A549 (cell line): ENCODE data around the gene NXN. TPM values are rescaled to one million over a fixed set of nuclear protein-coding genes. Genes with fewer than 3 reads are reported as not detected.
A peak's percentile ranks its signal among the peaks of the same experiment; 100 is the strongest.

Source experiments
- ATAC-seq, 2 experiments: fragments of 200-7000 bp in 1 of 2; fragments of >200 bp in 1 of 2; cut with Nextera tagmentation in 1 of 2; cut with Tn5 transposase in 1 of 2; 3 replicates each; pipeline versions ENCODE4 v1.8.0 to v1.9.1; 2018 to 2020; ENCODE audit warnings: mild to moderate bottlenecking in 1 of 2, moderate library complexity in 1 of 2
- CTCF ChIA-PET: fragments of 300-600 bp; sonication (Branson Sonifier 250); formaldehyde crosslinking; extraction: SDS; loops from one replicate; lab custom pipeline; 2021; ENCODE audit warnings: antibody characterized with exemption, inconsistent platforms; lab: Yijun Ruan, JAX
- POLR2A ChIA-PET: fragments of 350-600 bp; formaldehyde crosslinking; extraction: SDS; loops from one replicate; lab custom pipeline; 2021; ENCODE audit warnings: antibody characterized with exemption, inconsistent platforms; lab: Yijun Ruan, JAX
- DNase-seq, 2 experiments: peaks; one replicate each; pipeline versions ENCODE4 v3.0.0 to v3.0.0-alpha.2; 2011 to 2016; ENCODE audit warnings: low read depth in 1 of 2, low spot score in 1 of 2
- FAIRE-seq: peaks from 2 replicates; lab custom pipeline; 2011; peaks lifted over from hg19 to GRCh38; lab: Jason Lieb, UNC
- H3K27ac ChIP-seq, 2 experiments: fragments of >200 bp; sonication (Bioruptor Twin); formaldehyde crosslinking; 3 replicates each; pipeline ENCODE4 v1.5.1; 2016 to 2017
- H3K4me1 ChIP-seq: fragments of >200 bp; sonication (Bioruptor Twin); formaldehyde crosslinking; 3 replicates; pipeline ENCODE4 v1.6.1; 2016
- H3K4me2 ChIP-seq: fragments of >200 bp; sonication (Bioruptor Twin); formaldehyde crosslinking; 3 replicates; pipeline ENCODE4 v1.6.1; 2016
- H3K4me3 ChIP-seq: fragments of >200 bp; sonication (Bioruptor Twin); formaldehyde crosslinking; 3 replicates; pipeline ENCODE4 v1.5.1; 2016
- H3K9me3 ChIP-seq: fragments of >200 bp; sonication (Bioruptor Twin); formaldehyde crosslinking; 3 replicates; pipeline ENCODE4 v1.6.1; 2016
- CEBPB ChIP-seq, 2 experiments: fragments of >200 bp in 1 of 2; sonication (Bioruptor Twin) in 1 of 2; formaldehyde crosslinking in 1 of 2; IDR thresholded peaks; 2 replicates each; pipeline ENCODE4 v1.6.1; 2012 to 2016
- EHF ChIP-seq: fragments of 250-450 bp; sonication (Bioruptor Pico); IDR thresholded peaks from 2 replicates; pipeline ENCODE4 v1.5.0; 2020; ENCODE audit warnings: mild to moderate bottlenecking
- EHMT2 ChIP-seq: fragments of 200-600 bp; sonication (generic); IDR thresholded peaks from 2 replicates; pipeline ENCODE4 v1.6.1; 2016; ENCODE audit warnings: antibody characterized with exemption, low read depth, mild to moderate bottlenecking, moderate library complexity
- EP300 ChIP-seq, 2 experiments: fragments of >200 bp; sonication (Bioruptor Twin); formaldehyde crosslinking; IDR thresholded peaks; 2 replicates in 1 of 2; 3 replicates in 1 of 2; pipeline ENCODE4 v1.6.1; 2016 to 2017
- ESRRA ChIP-seq: fragments of 150-350 bp; IDR thresholded peaks from 2 replicates; pipeline ENCODE4 v1.6.1; 2014; ENCODE audit warnings: mild to moderate bottlenecking, low read length, borderline replicate concordance
- FOSB ChIP-seq: fragments of 250-450 bp; sonication (Bioruptor Pico); IDR thresholded peaks from 2 replicates; pipeline ENCODE4 v1.5.0; 2020; ENCODE audit warnings: mild to moderate bottlenecking, moderate library complexity
- JUN ChIP-seq, 2 experiments: fragments of >200 bp; sonication (Bioruptor Twin); formaldehyde crosslinking; IDR thresholded peaks; 2 replicates in 1 of 2; 3 replicates in 1 of 2; pipeline ENCODE4 v1.6.1; 2016 to 2017
- KDM5A ChIP-seq: fragments of 200-600 bp; sonication (generic); IDR thresholded peaks from 2 replicates; pipeline ENCODE4 v1.6.1; 2016; ENCODE audit warnings: antibody characterized with exemption, mild to moderate bottlenecking
- PHF8 ChIP-seq: fragments of 200-600 bp; sonication (generic); IDR thresholded peaks from 2 replicates; pipeline ENCODE4 v1.6.1; 2016; ENCODE audit warnings: low read depth, mild to moderate bottlenecking, antibody characterized with exemption, moderate library complexity, borderline replicate concordance
- RAD21 ChIP-seq, 2 experiments: fragments of >200 bp in 1 of 2; sonication (Bioruptor Twin) in 1 of 2; formaldehyde crosslinking in 1 of 2; IDR thresholded peaks in 1 of 2; conservative IDR thresholded peaks in 1 of 2; 2 replicates in 1 of 2; 3 replicates in 1 of 2; pipeline ENCODE4 v1.6.1; 2012 to 2018; ENCODE audit warnings: inconsistent platforms in 1 of 2
- RARB ChIP-seq: fragments of 250-450 bp; sonication (Bioruptor Pico); IDR thresholded peaks from 2 replicates; pipeline ENCODE4 v1.8.0; 2021; ENCODE audit warnings: mild to moderate bottlenecking, moderate library complexity
- SMC3 ChIP-seq: fragments of >200 bp; sonication (Bioruptor Twin); formaldehyde crosslinking; IDR thresholded peaks from 3 replicates; pipeline ENCODE4 v1.6.1; 2018; ENCODE audit warnings: inconsistent platforms
- TFCP2L1 ChIP-seq: fragments of 250-450 bp; sonication (Bioruptor Pico); IDR thresholded peaks from 2 replicates; pipeline ENCODE4 v1.5.0; 2021; ENCODE audit warnings: mild to moderate bottlenecking
- TP53 ChIP-seq: fragments of 250-450 bp; sonication (Bioruptor Pico); IDR thresholded peaks from 2 replicates; pipeline ENCODE4 v1.5.0; 2021; ENCODE audit warnings: mild to moderate bottlenecking, moderate library complexity
- WGBS: methylation state at CpG from one replicate; pipeline ENCODE4 v1.1.6; 2017; ENCODE audit errors: missing lambda C conversion rate; 5-methylcytosine and 5-hydroxymethylcytosine counted together
- polyA plus RNA-seq, 4 experiments: library from polyadenylated mRNA; depleted of rRNA in 3 of 4; stranded (reverse); fragments of >200 nt; fragmentation: RNase III in 1 of 4; extraction: RNeasy Plus Mini Kit Qiagen cat#74134 plus additional on column Dnase treatment in 1 of 4; gene quantifications; 2 replicates in 3 of 4; 3 replicates in 1 of 4; pipeline ENCODE4 v1.2.3, GENCODE V29; 2011 to 2017
- TF ChIP-seq, protein P1 (sequence below): fragments of >200 bp; sonication (Bioruptor Twin); formaldehyde crosslinking; IDR thresholded peaks from 2 replicates; pipeline ENCODE4 v1.6.1; 2016
- TF ChIP-seq, protein P2 (sequence below): fragments of >200 bp; sonication (Bioruptor Twin); formaldehyde crosslinking; IDR thresholded peaks from 3 replicates; pipeline ENCODE4 v1.5.1; 2016
- TF ChIP-seq, protein P3 (sequence below): fragments of 450-650 bp; IDR thresholded peaks from 2 replicates; pipeline ENCODE4 v1.6.1; 2014; ENCODE audit warnings: antibody characterized with exemption
- TF ChIP-seq, protein P4 (sequence below): IDR thresholded peaks from 2 replicates; pipeline ENCODE4 v1.6.1; 2012

NXN gene
- polyA plus RNA-seq, 2 of the 4 experiments (the other 2 are of a cell fraction), result 24.6 to 31.1 TPM

DNA sequence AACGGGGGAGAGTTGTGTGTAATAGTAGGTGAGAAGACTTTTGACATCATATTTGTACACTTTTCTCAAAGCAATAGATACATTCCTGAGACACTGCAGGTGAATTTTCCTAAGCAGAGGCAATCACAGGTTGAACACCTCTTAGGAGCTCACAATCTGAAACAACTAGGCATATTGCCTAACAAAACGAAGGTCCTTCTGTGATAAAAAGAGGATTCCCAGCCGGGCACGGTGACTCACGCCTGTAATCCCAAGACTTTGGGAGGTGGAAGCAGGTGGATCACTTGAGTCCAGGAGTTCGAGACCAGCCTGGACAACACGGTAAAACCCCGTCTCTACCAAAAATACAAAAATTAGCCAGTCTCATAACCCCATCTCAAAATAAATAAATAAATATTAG lies 17.4 kb downstream of the NXN start:
- 80% methylated on average over 8 of the region's 8 CpGs for WGBS
- FAIRE-seq, result no peak
- Histone ChIP-seq H3K4me2 (no peak overlapping the region), H3K9me3 (no peaks in the 10 kb centered on the region), H3K4me1 (peaks cover 18% of the 10 kb centered on the region), H3K4me3 (no peak overlapping the region), H3K27ac (no peak overlapping the region)
- ATAC-seq, result no peak
- TF ChIP-seq SMC3, result no peak
- TF ChIP-seq, protein P1, sequence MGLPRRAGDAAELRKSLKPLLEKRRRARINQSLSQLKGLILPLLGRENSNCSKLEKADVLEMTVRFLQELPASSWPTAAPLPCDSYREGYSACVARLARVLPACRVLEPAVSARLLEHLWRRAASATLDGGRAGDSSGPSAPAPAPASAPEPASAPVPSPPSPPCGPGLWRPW, result no peak
- TF ChIP-seq TFCP2L1 (CRISPR knock-in tag), result no peak
- TF ChIP-seq ESRRA, result no peak
- TF ChIP-seq EHMT2, result no peak
- TF ChIP-seq, protein P2, sequence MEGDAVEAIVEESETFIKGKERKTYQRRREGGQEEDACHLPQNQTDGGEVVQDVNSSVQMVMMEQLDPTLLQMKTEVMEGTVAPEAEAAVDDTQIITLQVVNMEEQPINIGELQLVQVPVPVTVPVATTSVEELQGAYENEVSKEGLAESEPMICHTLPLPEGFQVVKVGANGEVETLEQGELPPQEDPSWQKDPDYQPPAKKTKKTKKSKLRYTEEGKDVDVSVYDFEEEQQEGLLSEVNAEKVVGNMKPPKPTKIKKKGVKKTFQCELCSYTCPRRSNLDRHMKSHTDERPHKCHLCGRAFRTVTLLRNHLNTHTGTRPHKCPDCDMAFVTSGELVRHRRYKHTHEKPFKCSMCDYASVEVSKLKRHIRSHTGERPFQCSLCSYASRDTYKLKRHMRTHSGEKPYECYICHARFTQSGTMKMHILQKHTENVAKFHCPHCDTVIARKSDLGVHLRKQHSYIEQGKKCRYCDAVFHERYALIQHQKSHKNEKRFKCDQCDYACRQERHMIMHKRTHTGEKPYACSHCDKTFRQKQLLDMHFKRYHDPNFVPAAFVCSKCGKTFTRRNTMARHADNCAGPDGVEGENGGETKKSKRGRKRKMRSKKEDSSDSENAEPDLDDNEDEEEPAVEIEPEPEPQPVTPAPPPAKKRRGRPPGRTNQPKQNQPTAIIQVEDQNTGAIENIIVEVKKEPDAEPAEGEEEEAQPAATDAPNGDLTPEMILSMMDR, result no peak
- TF ChIP-seq, protein P3, sequence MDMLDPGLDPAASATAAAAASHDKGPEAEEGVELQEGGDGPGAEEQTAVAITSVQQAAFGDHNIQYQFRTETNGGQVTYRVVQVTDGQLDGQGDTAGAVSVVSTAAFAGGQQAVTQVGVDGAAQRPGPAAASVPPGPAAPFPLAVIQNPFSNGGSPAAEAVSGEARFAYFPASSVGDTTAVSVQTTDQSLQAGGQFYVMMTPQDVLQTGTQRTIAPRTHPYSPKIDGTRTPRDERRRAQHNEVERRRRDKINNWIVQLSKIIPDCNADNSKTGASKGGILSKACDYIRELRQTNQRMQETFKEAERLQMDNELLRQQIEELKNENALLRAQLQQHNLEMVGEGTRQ, result no peak
- TF ChIP-seq FOSB, result no peak
- TF ChIP-seq EHF, result no peak
- no peak for TF ChIP-seq EP300 (IDR thresholded peaks at IDR 0.05)
- DNase-seq, result no peak
- POLR2A ChIA-PET, result no interaction called here
- CTCF ChIA-PET, result interaction anchor here (1.7 to 3.2 kb wide), 2 partner anchors 18 to 35 kb away, joined by 3 to 20 read pairs; partner anchors contain the start of genes NXN and TIMM22

DNA sequence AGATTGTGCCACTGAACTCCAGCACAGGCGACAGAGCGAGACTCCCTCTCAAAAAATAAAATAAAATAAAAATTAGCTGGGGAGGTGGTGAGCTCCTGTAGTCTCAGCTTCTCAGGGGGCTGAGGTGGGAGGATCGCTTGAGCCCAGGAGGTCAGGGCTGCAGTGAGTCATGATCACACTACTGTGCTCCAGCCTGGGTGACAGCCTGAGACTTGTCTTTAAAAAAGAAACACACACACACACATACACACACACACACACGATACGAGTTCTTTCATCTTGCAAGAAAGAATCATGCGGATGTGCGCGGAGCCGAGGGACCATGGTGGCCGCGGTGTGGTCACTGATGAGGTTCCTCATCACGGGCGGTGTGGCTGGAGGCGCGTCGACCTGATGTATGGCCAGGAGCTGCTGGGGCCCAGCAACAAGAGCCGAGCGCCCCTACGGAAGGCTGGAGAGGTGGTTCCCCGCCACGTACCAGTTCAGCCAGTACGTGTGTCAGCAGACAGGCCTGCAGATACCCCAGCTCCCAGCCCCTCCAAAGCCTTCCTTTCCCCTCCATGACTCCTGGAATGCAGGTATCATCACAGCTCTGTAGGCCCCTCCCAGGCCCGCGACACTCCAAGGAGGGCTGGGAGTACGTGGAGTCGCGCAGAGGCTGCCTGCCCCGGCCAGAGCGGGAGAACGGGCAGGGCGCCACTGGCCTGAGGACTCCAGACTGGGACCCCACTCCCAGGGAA lies 20.7 kb downstream of the NXN start:
- ChIA-PET POLR2A (no interaction called here), CTCF (interaction anchor here (0.7 to 4.1 kb wide), 7 partner anchors 10 to 98 kb away, joined by 3 to 30 read pairs (median 3); partner anchors contain the start of genes NXN and TIMM22)
- Histone ChIP-seq H3K4me2 (no peak overlapping the region), H3K4me3 (no peak overlapping the region), H3K4me1 (peaks cover 39% of the 10 kb centered on the region), H3K9me3 (0 out of 3 replicates have a peak, but pooled peaks cover 3% of the 10 kb centered on the region), H3K27ac (peak overlapping the region in 1 of 2 experiments; percentile 90; a peak in 2 of 6 replicates)
- WGBS, result 92% methylated on average over 31 of the region's 31 CpGs
- no peak for TF ChIP-seq EP300 (IDR thresholded peaks at IDR 0.05)
- no peak for TF ChIP-seq CEBPB (IDR thresholded peaks at IDR 0.05)
- TF ChIP-seq, protein P4, sequence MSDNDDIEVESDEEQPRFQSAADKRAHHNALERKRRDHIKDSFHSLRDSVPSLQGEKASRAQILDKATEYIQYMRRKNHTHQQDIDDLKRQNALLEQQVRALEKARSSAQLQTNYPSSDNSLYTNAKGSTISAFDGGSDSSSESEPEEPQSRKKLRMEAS, result no peak
- TF ChIP-seq TP53 (CRISPR knock-in tag), result no peak
- no peak for TF ChIP-seq PHF8
- no peak for TF ChIP-seq RARB (CRISPR knock-in tag)
- no peak for TF ChIP-seq KDM5A
- TF ChIP-seq, protein P3, result no peak
- TF ChIP-seq JUN (IDR thresholded peaks at IDR 0.05), result no peak
- TF ChIP-seq RAD21 (conservative IDR thresholded peaks at IDR 0.05 in 1 of 2, IDR thresholded peaks at IDR 0.05 in 1 of 2), result no peak
- TF ChIP-seq ESRRA, result no peak
- no peak for FAIRE-seq
- ATAC-seq, result no peak
- DNase-seq, result no peak
